OCI-LY7 (cell line): ENCODE data around the gene CTAGE4. TPM values are rescaled to one million over a fixed set of nuclear protein-coding genes. Genes with fewer than 3 reads are reported as not detected.
"Not testable (repeated sequence)": the region's sequence is repeated elsewhere in the genome, so short reads cannot be mapped to it uniquely, and the experiment has no call there.

ENCODE experiments used
- BruUV-seq: library from RNA; stranded (reverse); fragments of 400-500 nt; replicated peaks from 2 replicates; lab custom pipeline; 2021; lab: Mats Ljungman, UMichigan
- CTCF ChIA-PET: fragments of 300-600 bp; sonication (Branson Sonifier 250); formaldehyde crosslinking; loops from one replicate; lab custom pipeline; 2022; ENCODE audit warnings: antibody characterized with exemption; ENCODE audit not compliant: unreplicated experiment; lab: Charles Lee
- POLR2A ChIA-PET: fragments of 300-600 bp; sonication (Branson Sonifier 250); formaldehyde crosslinking; loops from one replicate; lab custom pipeline; 2022; ENCODE audit warnings: antibody characterized with exemption; lab: Charles Lee
- DNase-seq: peaks from one replicate; pipeline ENCODE4 v3.0.0-alpha.2; 2015; ENCODE audit warnings: low spot score
- H2AFZ ChIP-seq: fragments of 200-600 bp; sonication (generic), shearing (Covaris generic); 2 replicates; pipeline ENCODE4 v1.6.1; 2014; ENCODE audit warnings: mild to moderate bottlenecking, antibody characterized with exemption, low read length, moderate library complexity
- H3K27ac ChIP-seq: fragments of 200-600 bp; sonication (generic); 2 replicates; pipeline ENCODE4 v1.5.1; 2014; ENCODE audit warnings: mixed run types, low read depth, mild to moderate bottlenecking, moderate library complexity, low read length, inconsistent platforms; ENCODE audit not compliant: poor library complexity, severe bottlenecking
- H3K36me3 ChIP-seq: fragments of 200-600 bp; sonication (generic); 2 replicates; pipeline ENCODE4 v1.6.1; 2014; ENCODE audit warnings: mild to moderate bottlenecking, antibody characterized with exemption, low read length, moderate library complexity, mixed read lengths; ENCODE audit not compliant: insufficient read depth
- H3K4me1 ChIP-seq: fragments of 200-600 bp; sonication (generic); 2 replicates; pipeline ENCODE4 v1.5.1; 2014; ENCODE audit warnings: mild to moderate bottlenecking, low read length; ENCODE audit not compliant: insufficient read depth, poor library complexity, severe bottlenecking
- H3K4me2 ChIP-seq: fragments of 200-600 bp; sonication (generic); 2 replicates; pipeline ENCODE4 v1.6.1; 2014; ENCODE audit warnings: mild to moderate bottlenecking, low read length
- H3K4me3 ChIP-seq: fragments of 200-600 bp; sonication (generic); 2 replicates; pipeline ENCODE4 v1.5.1; 2014; ENCODE audit warnings: mild to moderate bottlenecking, low read depth, low read length; ENCODE audit not compliant: poor library complexity, severe bottlenecking
- H3K79me2 ChIP-seq: fragments of 200-600 bp; sonication (generic); 2 replicates; pipeline ENCODE4 v1.6.1; 2016; ENCODE audit warnings: low read depth, mild to moderate bottlenecking, low read length, moderate library complexity, mixed read lengths; ENCODE audit not compliant: insufficient read depth
- H3K9me2 ChIP-seq: fragments of 200-600 bp; sonication (generic); 2 replicates; pipeline ENCODE4 v1.6.1; 2016; ENCODE audit warnings: mild to moderate bottlenecking, low read length, mixed read lengths; ENCODE audit not compliant: insufficient read depth
- H3K9me3 ChIP-seq: fragments of 200-600 bp; sonication (generic); 2 replicates; pipeline ENCODE4 v1.6.1; 2014; ENCODE audit warnings: mild to moderate bottlenecking, mixed run types, low read length, mixed read lengths
- H4K20me1 ChIP-seq: fragments of 200-600 bp; sonication (generic); 2 replicates; pipeline ENCODE4 v1.6.1; 2014; ENCODE audit warnings: mild to moderate bottlenecking, antibody characterized with exemption, low read length, moderate library complexity, mixed read lengths; ENCODE audit not compliant: insufficient read depth
- intact Hi-C: fragments of 100-400 bp; cut with micrococcal nuclease; formaldehyde crosslinking; loops from one replicate; pipeline ENCODE4 v1.10.0; 2022; ENCODE audit not compliant: unreplicated experiment
- total RNA-seq, 2 experiments: library from RNA; depleted of rRNA in 1 of 2; stranded (reverse); fragments of >200 nt in 1 of 2; shearing (Covaris generic) in 1 of 2; gene quantifications; 2 replicates each; pipeline ENCODE4 v1.2.3, GENCODE V29; 2014 to 2022

CTAGE4 gene
- total RNA-seq, 2 experiments from 2014 or later, result not detected

DNA sequence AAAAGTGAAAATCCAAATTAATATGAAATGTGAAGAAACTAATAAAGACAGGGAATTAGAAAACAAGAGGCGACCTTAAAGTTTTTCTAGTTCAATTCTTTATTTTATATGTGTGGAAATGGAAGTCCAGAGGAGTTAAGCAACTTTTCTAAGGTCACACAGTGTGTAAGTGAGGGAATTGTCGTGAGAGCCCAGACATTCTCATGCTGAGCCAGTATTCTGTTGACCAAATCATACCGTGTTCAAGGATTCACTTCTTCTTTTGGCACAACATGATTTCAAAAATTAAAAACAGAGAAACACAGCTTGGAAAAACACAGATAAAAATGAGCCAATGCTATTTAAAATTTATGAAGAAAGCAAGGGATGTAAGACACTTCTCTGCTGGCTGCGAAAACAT, 43.6 kb downstream of the CTAGE4 start:
- BruUV-seq, H3K79me2 ChIP-seq, CTCF ChIA-PET, H3K27ac ChIP-seq, H2AFZ ChIP-seq, H3K9me2 ChIP-seq, POLR2A ChIA-PET, H4K20me1 ChIP-seq, intact Hi-C loops, H3K36me3 ChIP-seq, H3K4me1 ChIP-seq, H3K9me3 ChIP-seq, H3K4me2 ChIP-seq, DNase-seq, H3K4me3 ChIP-seq: not testable (repeated sequence)

DNA sequence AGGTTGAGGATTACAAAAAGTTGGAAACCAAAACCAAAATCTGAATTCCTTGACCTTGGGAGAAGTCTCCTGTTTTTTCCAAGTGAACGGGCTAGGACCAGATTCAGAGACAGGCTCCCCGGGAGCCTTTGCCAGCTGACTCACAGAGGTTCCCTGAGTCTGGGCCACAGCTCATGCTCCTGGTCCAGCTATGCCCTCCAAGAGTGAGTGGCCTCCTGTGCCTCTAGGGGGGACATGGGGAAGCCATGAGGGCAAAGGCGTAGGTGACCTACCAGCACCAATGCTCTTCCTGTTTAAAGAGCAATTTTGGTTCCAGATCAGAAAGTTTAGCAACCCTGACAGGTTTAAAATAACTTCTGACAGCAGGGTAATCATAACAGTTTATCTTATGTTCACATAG, 45.5 kb downstream of the CTAGE4 start:
- H3K4me3 ChIP-seq, H3K4me2 ChIP-seq, CTCF ChIA-PET, DNase-seq, H3K79me2 ChIP-seq, H4K20me1 ChIP-seq, H3K9me2 ChIP-seq, H3K27ac ChIP-seq, POLR2A ChIA-PET, BruUV-seq, H3K4me1 ChIP-seq, H2AFZ ChIP-seq, intact Hi-C loops, H3K36me3 ChIP-seq, H3K9me3 ChIP-seq: not testable (repeated sequence)

DNA sequence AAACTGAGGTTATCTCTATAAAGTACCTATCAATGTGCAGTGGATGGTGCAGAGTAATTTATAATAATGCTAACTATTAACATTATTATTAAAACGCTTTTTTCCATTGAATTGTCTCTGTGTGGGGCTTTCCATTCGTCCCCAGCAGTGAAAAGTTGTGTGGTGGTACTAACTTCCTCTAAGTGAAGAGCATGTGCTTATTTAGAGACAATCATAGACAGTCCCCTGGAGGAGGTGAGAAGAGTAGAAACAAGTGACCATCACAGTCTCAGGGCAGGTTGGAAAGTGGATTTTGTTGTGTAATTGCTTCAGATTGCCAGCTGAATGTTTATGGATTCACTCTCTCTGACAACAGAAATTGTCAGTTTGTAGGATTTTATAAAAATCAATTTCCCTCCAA, 47.8 kb downstream of the CTAGE4 start:
- H3K79me2 ChIP-seq, H3K4me1 ChIP-seq, H3K4me3 ChIP-seq, H4K20me1 ChIP-seq, intact Hi-C loops, DNase-seq, H3K9me3 ChIP-seq, CTCF ChIA-PET, H3K4me2 ChIP-seq, H2AFZ ChIP-seq, POLR2A ChIA-PET, H3K27ac ChIP-seq, H3K36me3 ChIP-seq, BruUV-seq, H3K9me2 ChIP-seq: not testable (repeated sequence)

DNA sequence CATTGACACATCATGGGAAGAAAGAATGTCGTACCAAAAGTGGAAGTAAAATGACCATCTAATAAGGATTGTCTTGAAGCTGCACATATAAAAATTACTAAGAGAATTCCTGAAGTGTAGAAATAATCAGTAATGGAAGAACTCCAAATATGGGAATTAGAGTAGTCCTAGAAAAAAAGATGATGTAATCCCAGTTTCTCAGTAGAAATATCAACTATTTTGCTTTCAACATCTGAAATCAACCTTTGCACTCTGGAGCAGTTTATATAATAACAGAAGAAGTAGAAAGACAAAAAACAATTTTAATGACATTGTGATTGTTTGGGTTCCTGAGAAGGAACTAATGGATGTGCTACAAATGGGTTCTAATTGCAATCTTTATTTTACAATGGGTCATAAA, 49.8 kb downstream of the CTAGE4 start:
- H2AFZ ChIP-seq, POLR2A ChIA-PET, H4K20me1 ChIP-seq, H3K36me3 ChIP-seq, H3K79me2 ChIP-seq, intact Hi-C loops, CTCF ChIA-PET, BruUV-seq, H3K9me2 ChIP-seq, H3K4me1 ChIP-seq, H3K4me3 ChIP-seq, H3K27ac ChIP-seq, H3K4me2 ChIP-seq, H3K9me3 ChIP-seq, DNase-seq: not testable (repeated sequence)

Other genes starting within 250 kb of the CTAGE4 start
- gene OR2F2, start 248.2 kb upstream of the CTAGE4 start, total RNA-seq (2014; rRNA removed; shearing (Covaris generic)), result not detected in 2 replicates
- not detected in 2 replicates for gene OR2F2, start 248.2 kb upstream of the CTAGE4 start, total RNA-seq (2022)
- not detected in 2 replicates for gene OR2F1, start 228.6 kb upstream of the CTAGE4 start, total RNA-seq (2014; rRNA removed; shearing (Covaris generic))
- gene OR2F1, start 228.6 kb upstream of the CTAGE4 start, total RNA-seq (2022), result not detected in 2 replicates
- not detected in 2 replicates for gene OR6B1, start 183.1 kb upstream of the CTAGE4 start, total RNA-seq (2014; rRNA removed; shearing (Covaris generic))
- not detected in 2 replicates for gene OR6B1, start 183.1 kb upstream of the CTAGE4 start, total RNA-seq (2022)
- gene OR2A5, start 134.5 kb upstream of the CTAGE4 start, total RNA-seq (2014; rRNA removed; shearing (Covaris generic)), result not detected in 2 replicates
- not detected in 2 replicates for gene OR2A5, start 134.5 kb upstream of the CTAGE4 start, total RNA-seq (2022)
- not detected in 2 replicates for gene OR2A25, start 113.7 kb upstream of the CTAGE4 start, total RNA-seq (2014; rRNA removed; shearing (Covaris generic))
- gene OR2A25, start 113.7 kb upstream of the CTAGE4 start, total RNA-seq (2022), result not detected in 2 replicates
- gene OR2A12, start 97.2 kb upstream of the CTAGE4 start, total RNA-seq (2014; rRNA removed; shearing (Covaris generic)), result not detected in 2 replicates
- not detected in 2 replicates for gene OR2A12, start 97.2 kb upstream of the CTAGE4 start, total RNA-seq (2022)
- not detected in 2 replicates for gene OR2A2, start 73.9 kb upstream of the CTAGE4 start, total RNA-seq (2014; rRNA removed; shearing (Covaris generic))
- gene OR2A2, start 73.9 kb upstream of the CTAGE4 start, total RNA-seq (2022), result not detected in 2 replicates
- gene OR2A14, start 60.3 kb upstream of the CTAGE4 start, total RNA-seq (2014; rRNA removed; shearing (Covaris generic)), result not detected in 2 replicates
- gene OR2A14, start 60.3 kb upstream of the CTAGE4 start, total RNA-seq (2022), result not detected in 2 replicates
- not detected in 2 replicates for gene ARHGEF35, start 12.4 kb downstream of the CTAGE4 start, total RNA-seq (2014; rRNA removed; shearing (Covaris generic))
- not detected in 2 replicates for gene ARHGEF35, start 12.4 kb downstream of the CTAGE4 start, total RNA-seq (2022)
- gene OR2A42, start 56.1 kb downstream of the CTAGE4 start, total RNA-seq (2014; rRNA removed; shearing (Covaris generic)), result not detected in 2 replicates
- gene OR2A42, start 56.1 kb downstream of the CTAGE4 start, total RNA-seq (2022), result not detected in 2 replicates
- gene OR2A7, start 81.3 kb downstream of the CTAGE4 start, total RNA-seq (2014; rRNA removed; shearing (Covaris generic)), result not detected in 2 replicates
- not detected in 2 replicates for gene OR2A7, start 81.3 kb downstream of the CTAGE4 start, total RNA-seq (2022)
- gene CTAGE8, start 85.8 kb downstream of the CTAGE4 start, total RNA-seq (2014; rRNA removed; shearing (Covaris generic)), result not detected in 2 replicates
- gene CTAGE8, start 85.8 kb downstream of the CTAGE4 start, total RNA-seq (2022), result not detected in 2 replicates
- not detected in 2 replicates for gene OR2A1, start 129.0 kb downstream of the CTAGE4 start, total RNA-seq (2014; rRNA removed; shearing (Covaris generic))
- gene OR2A1, start 129.0 kb downstream of the CTAGE4 start, total RNA-seq (2022), result not detected in 2 replicates
- gene ARHGEF5, start 171.9 kb downstream of the CTAGE4 start, total RNA-seq (2014; rRNA removed; shearing (Covaris generic)), result not detected in 2 replicates
- not detected in 2 replicates for gene ARHGEF5, start 171.9 kb downstream of the CTAGE4 start, total RNA-seq (2022)
- gene NOBOX, start 220.2 kb downstream of the CTAGE4 start, total RNA-seq (2014; rRNA removed; shearing (Covaris generic)), result not detected in 2 replicates
- gene NOBOX, start 220.2 kb downstream of the CTAGE4 start, total RNA-seq (2022), result not detected in 2 replicates